ENCODE data around the gene METRNL. TPM values are rescaled to one million over a fixed set of nuclear protein-coding genes. Genes with fewer than 3 reads are reported as not detected.
"Not testable (repeated sequence)": the region's sequence is repeated elsewhere in the genome, so short reads cannot be mapped to it uniquely, and the experiment has no call there.

Gene METRNL
- total RNA-seq, 1 experiment from 2014 or later: 30.6 TPM

GRCh38 chr17:83036666-83037065 lies 42.7 kb upstream of the METRNL start:
- DNase-seq: no peak
- no peak for ATAC-seq
- H3K9ac ChIP-seq (ENCODE audit: low read length): no peak overlapping the region
- no peaks in the 10 kb centered on the region for H3K27me3 ChIP-seq (ENCODE audit: low read length)
- H3K4me3 ChIP-seq (ENCODE audit: low read length): no peak overlapping the region
- H3K79me2 ChIP-seq (ENCODE audit: low read length): no peaks in the 10 kb centered on the region
- ChIA-PET POLR2A (ENCODE audit: unreplicated experiment) (no interaction called here), CTCF (no interaction called here)
- H3K4me1 ChIP-seq (ENCODE audit: insufficient read depth, low read length): no peaks in the 10 kb centered on the region
- no peak overlapping the region for H3K27ac ChIP-seq (ENCODE audit: low read length)
- H3K4me2 ChIP-seq (ENCODE audit: low read length): no peak overlapping the region
- H2AFZ ChIP-seq (ENCODE audit: low read length): no peak overlapping the region
- H4K20me1 ChIP-seq (ENCODE audit: low read length): no peaks in the 10 kb centered on the region
- peaks cover 7% of the 10 kb centered on the region for H3K9me3 ChIP-seq (ENCODE audit: low read length)
- TF ChIP-seq EZH2 (IDR thresholded peaks at IDR 0.05; ENCODE audit: low read length, unreplicated experiment) (no peak), EZH2phosphoT487 (IDR thresholded peaks at IDR 0.05; ENCODE audit: borderline replicate concordance, low read length) (no peak), CTCF (conservative IDR thresholded peaks at IDR 0.05; ENCODE audit: low read depth, low read length) (no peak)
- H3F3A ChIP-seq (ENCODE audit: low read length, unreplicated experiment): no peaks in the 10 kb centered on the region
- no TSS peak for BruUV-seq (replicated peaks)
- intact Hi-C loops (cut with micrococcal nuclease): no loop called here
- peaks cover 17% of the 10 kb centered on the region for H3K36me3 ChIP-seq (ENCODE audit: low read depth, low read length)
- H3K9me2 ChIP-seq (replicated peaks; ENCODE audit: low read length): no peaks in the 10 kb centered on the region

- Histone ChIP-seq H3F3A (ENCODE audit: low read length, unreplicated experiment) (no peaks in the 10 kb centered on the region), H3K79me2 (ENCODE audit: low read length) (no peaks in the 10 kb centered on the region), H3K27me3 (ENCODE audit: low read length) (no peaks in the 10 kb centered on the region), H3K4me2 (ENCODE audit: low read length) (no peak overlapping the region), H3K4me3 (ENCODE audit: low read length) (no peak overlapping the region), H3K27ac (ENCODE audit: low read length) (no peak overlapping the region), H3K36me3 (ENCODE audit: low read depth, low read length) (peaks cover 23% of the 10 kb centered on the region), H3K4me1 (ENCODE audit: insufficient read depth, low read length) (no peaks in the 10 kb centered on the region), H3K9me3 (ENCODE audit: low read length) (peaks cover 14% of the 10 kb centered on the region), H3K9me2 (replicated peaks; ENCODE audit: low read length) (no peaks in the 10 kb centered on the region), H3K9ac (ENCODE audit: low read length) (no peak overlapping the region), H4K20me1 (ENCODE audit: low read length) (no peaks in the 10 kb centered on the region), H2AFZ (ENCODE audit: low read length) (no peak overlapping the region)
- CTCF ChIA-PET: no interaction called here
- ATAC-seq (no peak), DNase-seq (no peak)
- no TSS peak for BruUV-seq (replicated peaks)
- POLR2A ChIA-PET (ENCODE audit: unreplicated experiment): no interaction called here
- intact Hi-C loops (cut with micrococcal nuclease): no loop called here
- no peak for TF ChIP-seq EZH2phosphoT487 (IDR thresholded peaks at IDR 0.05; ENCODE audit: borderline replicate concordance, low read length)
- no peak for TF ChIP-seq CTCF (conservative IDR thresholded peaks at IDR 0.05; ENCODE audit: low read depth, low read length)
- no peak for TF ChIP-seq EZH2 (IDR thresholded peaks at IDR 0.05; ENCODE audit: low read length, unreplicated experiment)
Measured at GRCh38 chr17:83037084-83037873, 42.1 kb upstream of the METRNL start.

GRCh38 chr17:83037874-83038165 lies 41.6 kb upstream of the METRNL start:
- POLR2A ChIA-PET (ENCODE audit: unreplicated experiment): no interaction called here
- no peak overlapping the region for H3K27ac ChIP-seq (ENCODE audit: low read length)
- no peak overlapping the region for H3K4me3 ChIP-seq (ENCODE audit: low read length)
- BruUV-seq (replicated peaks): no TSS peak
- peaks cover 29% of the 10 kb centered on the region for H3K36me3 ChIP-seq (ENCODE audit: low read depth, low read length)
- peaks cover 18% of the 10 kb centered on the region for H3K9me3 ChIP-seq (ENCODE audit: low read length)
- no peaks in the 10 kb centered on the region for H3K4me1 ChIP-seq (ENCODE audit: insufficient read depth, low read length)
- no peaks in the 10 kb centered on the region for H3F3A ChIP-seq (ENCODE audit: low read length, unreplicated experiment)
- ATAC-seq (no peak), DNase-seq (no peak)
- H3K79me2 ChIP-seq (ENCODE audit: low read length): no peaks in the 10 kb centered on the region
- CTCF ChIA-PET: no interaction called here
- no peak overlapping the region for H3K4me2 ChIP-seq (ENCODE audit: low read length)
- no peaks in the 10 kb centered on the region for H4K20me1 ChIP-seq (ENCODE audit: low read length)
- no peaks in the 10 kb centered on the region for H3K27me3 ChIP-seq (ENCODE audit: low read length)
- intact Hi-C loops (cut with micrococcal nuclease): no loop called here
- H3K9me2 ChIP-seq (replicated peaks; ENCODE audit: low read length): no peaks in the 10 kb centered on the region
- H3K9ac ChIP-seq (ENCODE audit: low read length): no peak overlapping the region
- TF ChIP-seq EZH2phosphoT487 (IDR thresholded peaks at IDR 0.05; ENCODE audit: borderline replicate concordance, low read length) (no peak), EZH2 (IDR thresholded peaks at IDR 0.05; ENCODE audit: low read length, unreplicated experiment) (no peak), CTCF (conservative IDR thresholded peaks at IDR 0.05; ENCODE audit: low read depth, low read length) (no peak)
- no peak overlapping the region for H2AFZ ChIP-seq (ENCODE audit: low read length)

- H4K20me1 ChIP-seq (ENCODE audit: low read length); DNase-seq; H3K4me1 ChIP-seq (ENCODE audit: insufficient read depth, low read length); H3K79me2 ChIP-seq (ENCODE audit: low read length); H2AFZ ChIP-seq (ENCODE audit: low read length); H3K4me3 ChIP-seq (ENCODE audit: low read length); H3K9ac ChIP-seq (ENCODE audit: low read length); H3F3A ChIP-seq (ENCODE audit: low read length, unreplicated experiment); BruUV-seq (replicated peaks); H3K27me3 ChIP-seq (ENCODE audit: low read length); intact Hi-C loops (cut with micrococcal nuclease); ATAC-seq; POLR2A ChIA-PET (ENCODE audit: unreplicated experiment); CTCF ChIA-PET; H3K4me2 ChIP-seq (ENCODE audit: low read length); H3K27ac ChIP-seq (ENCODE audit: low read length); H3K9me2 ChIP-seq (replicated peaks; ENCODE audit: low read length): not testable (repeated sequence)
- H3K36me3 ChIP-seq (ENCODE audit: low read depth, low read length): peaks cover 34% of the 10 kb centered on the region
- peaks cover 18% of the 10 kb centered on the region for H3K9me3 ChIP-seq (ENCODE audit: low read length)
Measured at GRCh38 chr17:83038983-83039382, 40.4 kb upstream of the METRNL start.

Measured in PC-3 (cell line).